Hypothalamus (tissue), 51 donors: Measurements from ENCODE around the gene HDHD3.
"Not testable (repeated sequence)": the region's sequence is repeated elsewhere in the genome, so short reads cannot be mapped to it uniquely, and the experiment has no call there.

Source experiments
- DNase-seq, 51 donors: peaks; one replicate each; lab custom pipeline; 2025; lab: John Stamatoyannopoulos, UW

HDHD3 gene

GRCh38 chr9:113368348-113368981, 8.3 kb downstream of the HDHD3 start:
- DNase-seq: no peak

GRCh38 chr9:113365652-113366051, 11.1 kb downstream of the HDHD3 start:
- not testable (repeated sequence) for DNase-seq

- DNase-seq: no peak
These were observed 11.8 kb downstream of the HDHD3 start for GRCh38 chr9:113364951-113365350.

- no peak for DNase-seq
These were observed 13.4 kb downstream of the HDHD3 start for GRCh38 chr9:113363336-113363735.

DNA sequence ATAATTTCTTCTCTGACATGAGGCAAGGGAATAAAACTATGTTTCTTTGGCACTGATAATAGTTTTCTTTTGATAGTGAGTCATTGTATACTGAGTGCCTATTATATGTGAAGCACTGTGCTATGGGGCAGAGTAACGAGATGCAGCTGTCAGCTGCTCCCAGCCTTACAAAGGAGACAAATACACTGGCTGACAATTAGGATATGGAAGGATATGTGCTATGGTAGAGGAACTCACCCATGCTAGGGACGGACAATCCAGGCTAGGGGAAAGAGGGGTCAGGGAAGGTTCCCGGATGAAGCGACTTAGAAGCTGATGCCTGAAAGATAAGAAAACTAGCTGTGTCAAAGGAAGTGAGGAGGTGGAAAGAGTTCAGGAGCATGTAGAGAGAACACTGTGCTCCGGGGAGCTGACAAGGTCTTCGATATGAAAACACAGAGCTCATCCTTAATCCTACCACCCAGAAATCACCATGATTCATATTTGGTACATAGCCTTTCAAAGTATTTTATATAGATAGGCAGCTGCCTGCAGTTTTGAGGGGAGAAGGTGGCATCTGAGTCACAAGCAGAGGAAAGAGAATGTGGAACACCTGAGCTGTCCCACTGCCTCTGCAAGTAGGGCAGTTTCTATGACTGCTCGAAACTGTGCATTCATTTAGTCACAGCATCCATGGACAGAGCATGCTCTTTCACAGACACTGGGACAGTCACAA, 15.3 kb downstream of the HDHD3 start:
- peak in 3 of 51 donors; percentile 12 to 69 (median 25) for DNase-seq

GRCh38 chr9:113360242-113360842, 16.4 kb downstream of the HDHD3 start:
- DNase-seq: no peak

DNA sequence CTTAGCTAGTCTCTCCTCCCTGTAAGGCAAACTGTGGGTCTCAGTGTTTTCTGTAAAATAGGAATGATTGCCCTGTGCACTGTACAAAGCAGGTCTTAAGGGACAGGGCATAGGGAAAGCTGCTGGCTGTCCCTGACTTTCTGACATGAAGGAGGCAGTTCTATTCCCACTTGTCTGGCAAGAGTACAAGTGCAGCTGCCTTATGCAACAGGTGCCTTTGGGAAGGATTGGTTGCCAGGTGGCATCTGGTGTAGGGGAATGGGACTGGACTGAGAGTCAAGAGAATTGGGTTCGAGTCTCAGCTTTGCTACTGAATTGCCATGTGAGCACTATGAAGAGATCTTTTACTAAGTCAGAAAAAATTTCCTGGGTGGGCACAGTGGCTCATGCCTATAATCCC, 17.4 kb downstream of the HDHD3 start:
- no peak for DNase-seq

DNA sequence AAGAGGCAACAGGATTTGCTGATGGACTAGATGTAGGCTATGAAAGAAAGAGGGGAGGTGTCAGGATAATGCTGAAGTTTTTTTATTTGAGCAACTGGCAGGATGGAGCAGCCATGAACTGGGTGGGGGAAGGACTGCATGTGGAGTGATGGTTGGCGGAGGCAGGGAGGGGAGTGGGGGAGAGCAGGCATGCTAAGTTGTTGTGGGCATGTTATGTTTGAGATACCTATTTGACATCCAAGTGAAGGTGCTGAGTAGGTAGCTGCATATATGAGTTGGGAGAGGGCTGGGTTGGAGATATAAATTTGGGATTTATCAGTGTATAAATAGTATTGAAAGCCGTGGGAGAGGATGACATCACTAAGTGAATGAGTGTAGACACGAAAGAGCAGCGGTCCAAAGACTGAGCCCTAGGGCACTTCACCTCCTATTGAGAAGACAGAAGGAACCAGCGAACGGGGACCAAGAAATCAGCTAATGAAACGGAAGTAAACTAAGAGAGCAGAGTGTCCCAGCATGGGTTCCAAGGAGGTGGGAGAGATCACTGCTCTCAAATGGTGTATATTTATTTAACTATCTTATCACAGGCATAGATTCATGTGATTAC, 20.0 kb downstream of the HDHD3 start:
- DNase-seq: no peak

GRCh38 chr9:113355040-113355596, 21.7 kb downstream of the HDHD3 start:
- DNase-seq: no peak

- no peak for DNase-seq
These were observed 24.4 kb downstream of the HDHD3 start for GRCh38 chr9:113352411-113352810.

DNA sequence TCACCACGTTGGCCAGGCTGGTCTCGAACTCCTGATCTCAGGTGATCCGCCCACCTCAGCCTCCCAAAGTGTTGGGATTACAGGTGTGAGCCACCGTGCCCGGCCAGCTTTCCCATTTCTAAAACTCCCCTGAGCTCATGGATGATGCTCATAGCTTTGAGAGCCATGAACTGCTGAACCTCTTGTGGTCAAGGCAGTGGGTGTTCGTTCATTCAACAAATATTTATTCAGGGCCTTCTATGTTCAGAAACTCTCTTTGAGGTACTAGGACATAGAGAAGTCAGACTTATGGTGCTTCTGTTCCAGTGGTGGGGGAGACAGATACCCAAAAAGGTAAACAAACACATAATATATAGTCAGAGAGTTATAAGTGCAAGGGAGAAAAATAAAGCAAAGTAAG, 24.8 kb downstream of the HDHD3 start:
- DNase-seq: no peak

- DNase-seq: no peak
These were observed 25.8 kb downstream of the HDHD3 start for GRCh38 chr9:113350937-113351336.

GRCh38 chr9:113350107-113350661, 26.6 kb downstream of the HDHD3 start:
- no peak for DNase-seq

DNA sequence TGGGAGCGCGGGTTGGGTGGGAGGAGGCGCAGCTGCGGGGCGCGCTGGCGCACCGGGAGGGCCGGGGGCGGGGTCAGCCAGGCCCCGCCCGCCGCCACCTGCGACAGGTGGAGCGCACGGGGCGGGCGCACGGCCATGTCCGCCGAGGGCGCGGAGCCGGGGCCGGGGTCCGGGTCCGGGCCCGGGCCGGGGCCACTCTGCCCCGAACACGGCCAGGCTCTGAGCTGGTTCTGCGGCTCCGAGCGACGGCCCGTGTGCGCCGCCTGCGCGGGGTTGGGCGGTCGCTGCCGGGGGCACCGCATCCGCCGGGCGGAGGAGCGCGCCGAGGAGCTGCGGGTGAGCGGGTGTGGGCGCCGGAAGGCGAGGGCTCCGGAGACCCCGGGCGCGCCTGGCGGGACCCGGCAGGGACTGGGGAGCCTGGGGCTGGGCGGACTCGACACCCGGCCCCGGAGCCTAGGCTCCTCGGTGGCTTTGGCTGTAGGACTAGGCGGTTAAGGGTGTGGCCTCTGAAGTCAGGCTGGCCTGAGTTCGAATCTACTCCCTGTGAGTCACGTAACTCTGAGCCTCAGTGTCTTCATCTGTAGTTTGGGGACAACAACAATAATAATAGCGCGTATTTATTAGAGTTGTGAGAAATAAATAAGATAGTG, 27.2 kb downstream of the HDHD3 start, which contains the start of gene BSPRY:
Gene BSPRY, plus strand, starts transcription at position 97 of the 650 bp plus-strand sequence. Its CDS starts 39 bp downstream, at position 136.
- DNase-seq: no peak

DNA sequence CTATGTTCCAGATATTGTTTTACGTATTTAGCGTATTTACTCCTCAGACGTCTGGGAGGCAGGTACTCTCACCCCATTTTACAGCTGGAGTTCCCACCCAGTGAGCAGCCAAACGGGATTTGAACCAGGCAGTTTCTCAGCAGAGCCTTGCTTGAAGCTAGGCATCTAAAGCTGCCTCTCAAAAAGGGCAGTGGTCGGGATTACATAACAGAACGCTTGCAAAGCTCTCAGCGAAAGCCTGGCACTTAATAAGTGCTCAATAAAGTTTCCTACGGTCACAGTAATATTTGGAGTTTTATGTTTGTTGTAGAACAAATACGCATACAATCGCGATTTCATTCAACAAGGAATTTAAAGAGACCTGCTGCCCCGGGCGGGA, 27.7 kb downstream of the HDHD3 start:
- no peak for DNase-seq

- no peak for DNase-seq
These were observed 28.3 kb downstream of the HDHD3 start for GRCh38 chr9:113348437-113348836.

GRCh38 chr9:113345671-113346070, 31.1 kb downstream of the HDHD3 start:
- DNase-seq: no peak

DNA sequence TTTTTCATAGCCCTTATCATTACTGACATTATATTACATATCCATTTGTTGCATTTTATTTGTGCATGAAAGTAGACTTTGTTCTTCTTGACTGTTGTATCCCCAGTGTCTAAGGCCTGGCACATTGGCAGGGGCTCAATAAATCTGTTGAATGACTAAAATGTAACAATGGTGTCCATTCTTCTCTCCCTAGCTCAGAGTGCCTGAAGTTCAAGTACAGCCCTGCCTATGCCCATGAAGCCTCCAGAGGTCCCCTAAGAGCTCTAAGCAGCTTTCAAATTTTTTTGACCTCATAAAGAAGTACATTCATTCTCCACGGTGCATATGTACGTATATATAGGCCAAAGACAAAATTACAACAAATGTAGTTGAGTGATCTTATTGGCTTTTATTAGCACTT, 31.6 kb downstream of the HDHD3 start:
- DNase-seq: peak in 7 of 51 donors; percentile 6 to 48 (median 17)

- peak; percentile 19 to 98 (median 83) for DNase-seq
These were observed 33.0 kb downstream of the HDHD3 start for GRCh38 chr9:113343732-113344231.
